Panc1 (cell line): ENCODE measurements around the gene EREG.

Experiments
- POLR2AphosphoS5 ChIP-seq: IDR thresholded peaks from 2 replicates; pipeline ENCODE4 v1.6.1; 2012; ENCODE audit warnings: mild to moderate bottlenecking, low read depth, low read length, moderate library complexity
- TF ChIP-seq, protein P1 (sequence below): fragments of 450-650 bp; IDR thresholded peaks from 2 replicates; pipeline ENCODE4 v1.5.1; 2017; ENCODE audit warnings: mild to moderate bottlenecking
- TF ChIP-seq, protein P2 (sequence below), 2 experiments: IDR thresholded peaks; 2 replicates each; pipeline ENCODE4 v1.6.1; 2011 to 2012; ENCODE audit warnings: low read depth in 2 of 2, control low read depth in 1 of 2, low read length in 1 of 2, mild to moderate bottlenecking in 1 of 2, moderate library complexity in 1 of 2; ENCODE audit not compliant: insufficient read depth in 1 of 2

DNA sequence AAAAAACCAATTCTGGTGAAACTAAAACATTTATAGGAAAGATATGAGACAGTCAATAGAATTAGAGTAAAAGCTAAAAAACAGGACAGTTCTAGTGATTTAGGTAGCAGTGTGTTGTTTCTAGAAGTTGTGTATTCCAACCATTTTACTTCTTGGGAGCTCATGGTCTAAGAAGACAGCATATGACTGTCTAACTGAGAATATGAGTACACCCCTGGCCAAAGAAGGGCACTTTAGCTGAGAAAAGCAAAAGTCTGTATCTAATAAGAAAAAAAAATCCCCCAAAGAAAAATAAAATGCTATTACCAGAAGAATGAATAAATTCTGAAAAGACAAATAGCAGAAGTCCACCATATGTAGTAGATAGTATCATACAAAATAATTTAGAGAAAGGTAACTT, 26.4 kb downstream of the EREG start:
- TF ChIP-seq, protein P1, sequence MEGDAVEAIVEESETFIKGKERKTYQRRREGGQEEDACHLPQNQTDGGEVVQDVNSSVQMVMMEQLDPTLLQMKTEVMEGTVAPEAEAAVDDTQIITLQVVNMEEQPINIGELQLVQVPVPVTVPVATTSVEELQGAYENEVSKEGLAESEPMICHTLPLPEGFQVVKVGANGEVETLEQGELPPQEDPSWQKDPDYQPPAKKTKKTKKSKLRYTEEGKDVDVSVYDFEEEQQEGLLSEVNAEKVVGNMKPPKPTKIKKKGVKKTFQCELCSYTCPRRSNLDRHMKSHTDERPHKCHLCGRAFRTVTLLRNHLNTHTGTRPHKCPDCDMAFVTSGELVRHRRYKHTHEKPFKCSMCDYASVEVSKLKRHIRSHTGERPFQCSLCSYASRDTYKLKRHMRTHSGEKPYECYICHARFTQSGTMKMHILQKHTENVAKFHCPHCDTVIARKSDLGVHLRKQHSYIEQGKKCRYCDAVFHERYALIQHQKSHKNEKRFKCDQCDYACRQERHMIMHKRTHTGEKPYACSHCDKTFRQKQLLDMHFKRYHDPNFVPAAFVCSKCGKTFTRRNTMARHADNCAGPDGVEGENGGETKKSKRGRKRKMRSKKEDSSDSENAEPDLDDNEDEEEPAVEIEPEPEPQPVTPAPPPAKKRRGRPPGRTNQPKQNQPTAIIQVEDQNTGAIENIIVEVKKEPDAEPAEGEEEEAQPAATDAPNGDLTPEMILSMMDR = no peak
- TF ChIP-seq POLR2AphosphoS5 = no peak
- TF ChIP-seq, protein P2, sequence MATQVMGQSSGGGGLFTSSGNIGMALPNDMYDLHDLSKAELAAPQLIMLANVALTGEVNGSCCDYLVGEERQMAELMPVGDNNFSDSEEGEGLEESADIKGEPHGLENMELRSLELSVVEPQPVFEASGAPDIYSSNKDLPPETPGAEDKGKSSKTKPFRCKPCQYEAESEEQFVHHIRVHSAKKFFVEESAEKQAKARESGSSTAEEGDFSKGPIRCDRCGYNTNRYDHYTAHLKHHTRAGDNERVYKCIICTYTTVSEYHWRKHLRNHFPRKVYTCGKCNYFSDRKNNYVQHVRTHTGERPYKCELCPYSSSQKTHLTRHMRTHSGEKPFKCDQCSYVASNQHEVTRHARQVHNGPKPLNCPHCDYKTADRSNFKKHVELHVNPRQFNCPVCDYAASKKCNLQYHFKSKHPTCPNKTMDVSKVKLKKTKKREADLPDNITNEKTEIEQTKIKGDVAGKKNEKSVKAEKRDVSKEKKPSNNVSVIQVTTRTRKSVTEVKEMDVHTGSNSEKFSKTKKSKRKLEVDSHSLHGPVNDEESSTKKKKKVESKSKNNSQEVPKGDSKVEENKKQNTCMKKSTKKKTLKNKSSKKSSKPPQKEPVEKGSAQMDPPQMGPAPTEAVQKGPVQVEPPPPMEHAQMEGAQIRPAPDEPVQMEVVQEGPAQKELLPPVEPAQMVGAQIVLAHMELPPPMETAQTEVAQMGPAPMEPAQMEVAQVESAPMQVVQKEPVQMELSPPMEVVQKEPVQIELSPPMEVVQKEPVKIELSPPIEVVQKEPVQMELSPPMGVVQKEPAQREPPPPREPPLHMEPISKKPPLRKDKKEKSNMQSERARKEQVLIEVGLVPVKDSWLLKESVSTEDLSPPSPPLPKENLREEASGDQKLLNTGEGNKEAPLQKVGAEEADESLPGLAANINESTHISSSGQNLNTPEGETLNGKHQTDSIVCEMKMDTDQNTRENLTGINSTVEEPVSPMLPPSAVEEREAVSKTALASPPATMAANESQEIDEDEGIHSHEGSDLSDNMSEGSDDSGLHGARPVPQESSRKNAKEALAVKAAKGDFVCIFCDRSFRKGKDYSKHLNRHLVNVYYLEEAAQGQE (IDR thresholded peaks at IDR 0.05; ENCODE audit: insufficient read depth in 1 of 2, low read depth in 2 of 2, low read length in 1 of 2) = no peak
